HG02852 (cell line): ENCODE measurements around the gene APOL6.
"Not testable (repeated sequence)": the region's sequence is repeated elsewhere in the genome, so short reads cannot be mapped to it uniquely, and the experiment has no call there.

Source experiments
- ATAC-seq: cut with Tn5 transposase; IDR thresholded peaks from one replicate; pipeline ENCODE4 v1.9.1; 2021; ENCODE audit warnings: mild to moderate bottlenecking, moderate library complexity; ENCODE audit not compliant: unreplicated experiment

The APOL6 gene

GRCh38 chr22:35674335-35674734 is 26.1 kb downstream of the APOL6 start:
- no peak for ATAC-seq

GRCh38 chr22:35676065-35676464 is 27.8 kb downstream of the APOL6 start:
- ATAC-seq, result not testable (repeated sequence)

GRCh38 chr22:35677460-35678187 is 29.4 kb downstream of the APOL6 start:
- ATAC-seq, result no peak

- ATAC-seq, result no peak
Observed at GRCh38 chr22:35678836-35679235, 30.6 kb downstream of the APOL6 start.

GRCh38 chr22:35679492-35679891 is 31.2 kb downstream of the APOL6 start:
- not testable (repeated sequence) for ATAC-seq

GRCh38 chr22:35681454-35682052 is 33.3 kb downstream of the APOL6 start:
- no peak for ATAC-seq

GRCh38 chr22:35683560-35683959 is 35.3 kb downstream of the APOL6 start:
- ATAC-seq, result no peak

GRCh38 chr22:35684270-35684700 is 36.0 kb downstream of the APOL6 start:
- no peak for ATAC-seq

- no peak for ATAC-seq
Observed at GRCh38 chr22:35684732-35685131, 36.5 kb downstream of the APOL6 start.

GRCh38 chr22:35685731-35686130 is 37.5 kb downstream of the APOL6 start:
- no peak for ATAC-seq

GRCh38 chr22:35686298-35686697 is 38.1 kb downstream of the APOL6 start:
- no peak for ATAC-seq

GRCh38 chr22:35687461-35687860 is 39.2 kb downstream of the APOL6 start:
- no peak for ATAC-seq

GRCh38 chr22:35688913-35689675 is 40.8 kb downstream of the APOL6 start:
- no peak for ATAC-seq

GRCh38 chr22:35690001-35690400 is 41.8 kb downstream of the APOL6 start:
- no peak for ATAC-seq

GRCh38 chr22:35695202-35695601 is 47.0 kb downstream of the APOL6 start:
- ATAC-seq, result no peak

GRCh38 chr22:35697142-35697541 is 48.9 kb downstream of the APOL6 start:
- ATAC-seq, result no peak

GRCh38 chr22:35699852-35700251 is 51.6 kb downstream of the APOL6 start:
- not testable (repeated sequence) for ATAC-seq

- ATAC-seq, result no peak
Observed at GRCh38 chr22:35703861-35704584, 55.8 kb downstream of the APOL6 start.

- no peak for ATAC-seq
Observed at GRCh38 chr22:35705141-35705540, 56.9 kb downstream of the APOL6 start.

- no peak for ATAC-seq
Observed at GRCh38 chr22:35708453-35708852, 60.2 kb downstream of the APOL6 start.

- no peak for ATAC-seq
Observed at GRCh38 chr22:35708917-35709316, 60.7 kb downstream of the APOL6 start.
